Lower leg skin (tissue), 3 donors: ENCODE measurements around the gene NUP62.

Experiments used
- CTCF ChIP-seq, 3 donors: fragments of 450-650 bp; IDR thresholded peaks; one replicate each; pipeline ENCODE4 v1.5.1; 2016; ENCODE audit warnings: antibody characterized with exemption in 3 of 3, mild to moderate bottlenecking in 3 of 3, moderate library complexity in 2 of 3
- POLR2A ChIP-seq, 2 donors: fragments of 450-650 bp; IDR thresholded peaks; one replicate each; pipeline ENCODE4 v1.6.1; 2016 to 2017; ENCODE audit warnings: antibody characterized with exemption in 2 of 2, mild to moderate bottlenecking in 1 of 2, moderate library complexity in 1 of 2

DNA sequence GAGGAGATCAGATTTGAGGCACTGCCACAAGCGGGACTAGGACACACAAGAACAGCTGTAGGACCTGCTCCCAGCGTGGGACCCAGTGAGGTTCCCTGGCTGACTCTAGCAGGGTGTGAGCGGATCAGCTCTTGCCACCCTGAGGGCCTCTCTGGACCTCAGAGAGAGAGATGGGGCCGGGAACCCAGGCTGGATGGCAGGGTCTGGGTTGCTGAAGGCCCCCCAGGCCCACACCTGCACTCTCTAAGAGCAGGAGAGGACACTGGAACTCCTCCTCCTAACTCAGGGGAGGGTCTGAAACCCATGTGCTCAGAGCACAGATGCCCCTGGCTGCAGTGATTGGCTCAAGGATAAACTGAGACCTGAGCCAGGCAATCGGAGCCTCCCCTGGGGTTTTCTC lies 19.1 kb downstream of the NUP62 start:
- no peak for TF ChIP-seq POLR2A (IDR thresholded peaks at IDR 0.05)
- TF ChIP-seq CTCF (IDR thresholded peaks at IDR 0.05) = no peak
